ENCODE results near the gene NCOA5. TPM values are rescaled to one million over a fixed set of nuclear protein-coding genes. Genes with fewer than 3 reads are reported as not detected.

Gene NCOA5
- total RNA-seq, 1 donor from 2014 or later = 42.9 TPM

- TF ChIP-seq CTCF (IDR thresholded peaks at IDR 0.05; ENCODE audit: partially characterized antibody, unreplicated experiment) = no peak
- peaks cover 30% of the 10 kb centered on the region for H3K27me3 Mint-ChIP-seq (ENCODE audit: unreplicated experiment)
- H3K36me3 Mint-ChIP-seq (ENCODE audit: unreplicated experiment) = peaks cover 5% of the 10 kb centered on the region
- peaks cover 2% of the 10 kb centered on the region for H3K9me3 Mint-ChIP-seq (ENCODE audit: unreplicated experiment)
- no peak overlapping the region for H3K27ac Mint-ChIP-seq (ENCODE audit: unreplicated experiment)
- peak overlapping the region; percentile 34 for H3K4me3 Mint-ChIP-seq (ENCODE audit: unreplicated experiment)
- peaks cover 4% of the 10 kb centered on the region for H3K4me1 Mint-ChIP-seq (ENCODE audit: low read depth, unreplicated experiment)
- DNase-seq = no peak
Measured at GRCh38 chr20:46031014-46031569, 58.7 kb downstream of the NCOA5 start.

DNA sequence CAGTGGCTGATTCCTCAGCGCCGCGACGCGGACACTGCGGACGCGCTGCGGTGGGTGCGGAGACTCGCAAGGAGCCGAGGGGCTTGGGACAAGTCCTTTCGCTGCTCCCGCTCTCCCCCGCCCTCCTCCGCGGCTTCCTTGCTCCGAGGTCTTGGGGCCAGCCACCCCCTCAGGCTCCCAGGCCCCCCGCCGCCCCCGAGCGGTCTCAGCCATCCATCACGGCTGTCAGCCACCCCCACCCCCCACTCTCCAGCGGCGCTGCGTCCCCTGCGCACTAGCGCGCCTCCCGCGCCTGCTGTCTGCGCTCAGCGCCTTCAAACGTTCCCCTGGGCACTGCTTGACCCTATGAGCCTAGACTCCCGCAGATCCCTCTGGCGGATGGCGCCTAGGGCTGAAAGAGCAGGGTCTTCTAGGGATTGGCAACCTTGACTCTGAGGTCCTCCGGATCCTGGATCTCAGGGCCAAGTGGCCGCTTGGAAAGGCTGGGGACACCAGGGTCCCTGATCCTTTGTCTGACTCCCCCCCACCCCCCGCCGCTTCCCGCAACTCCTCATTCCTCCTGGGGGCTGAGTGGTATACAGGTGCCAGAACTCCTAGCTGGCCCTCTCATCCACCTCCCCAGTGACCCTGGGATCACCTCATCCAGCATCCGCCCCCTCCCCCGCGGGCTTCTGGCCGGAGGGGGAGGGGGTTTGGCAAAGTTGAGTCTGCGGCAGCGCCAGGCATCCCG lies 59.3 kb downstream of the NCOA5 start:
- Mint-ChIP-seq H3K4me3 (ENCODE audit: unreplicated experiment) (no peak overlapping the region), H3K27ac (ENCODE audit: unreplicated experiment) (no peak overlapping the region), H3K36me3 (ENCODE audit: unreplicated experiment) (peaks cover 5% of the 10 kb centered on the region), H3K4me1 (ENCODE audit: low read depth, unreplicated experiment) (peaks cover 7% of the 10 kb centered on the region), H3K27me3 (ENCODE audit: unreplicated experiment) (peaks cover 33% of the 10 kb centered on the region), H3K9me3 (ENCODE audit: unreplicated experiment) (peaks cover 2% of the 10 kb centered on the region)
- no peak for DNase-seq
- no peak for TF ChIP-seq CTCF (IDR thresholded peaks at IDR 0.05; ENCODE audit: partially characterized antibody, unreplicated experiment)

DNA sequence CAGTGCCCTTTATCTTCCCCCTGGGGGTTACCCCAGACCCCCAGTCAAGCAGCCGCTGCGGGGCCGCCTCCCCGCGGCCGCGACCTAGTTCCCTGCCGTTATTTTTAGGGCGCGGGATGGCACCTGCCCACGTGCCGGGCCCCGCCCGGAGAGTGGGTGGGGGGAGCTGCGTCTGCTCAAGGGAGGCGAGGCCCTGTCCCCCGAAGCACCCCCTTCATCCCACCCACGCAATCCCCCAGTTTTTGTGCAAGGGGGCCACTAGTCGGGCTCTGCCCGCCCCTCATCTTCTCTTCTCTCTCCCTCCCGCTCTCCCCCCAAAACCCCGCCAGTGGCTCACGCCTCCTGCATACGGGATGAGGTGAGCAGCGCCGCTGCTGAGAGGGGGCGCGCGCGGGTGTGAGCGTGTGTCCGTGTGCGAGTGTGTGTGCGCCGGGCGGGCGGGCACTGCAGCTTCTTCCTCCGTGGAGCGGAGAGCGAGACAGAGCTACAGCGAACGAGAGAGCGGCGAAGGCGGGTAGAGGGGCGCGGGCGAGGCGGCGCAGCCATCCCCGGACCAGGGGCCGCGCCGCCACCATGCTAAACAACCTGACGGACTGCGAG lies 60.9 kb downstream of the NCOA5 start, which contains the start of gene SLC12A5:
Gene SLC12A5, plus strand, starts transcription at position 444 of the 600 bp plus-strand sequence. Its CDS starts 130 bp downstream, at position 574.
- H3K9me3 Mint-ChIP-seq (ENCODE audit: unreplicated experiment) = peaks cover 4% of the 10 kb centered on the region
- DNase-seq = no peak
- peaks cover 10% of the 10 kb centered on the region for H3K4me1 Mint-ChIP-seq (ENCODE audit: low read depth, unreplicated experiment)
- TF ChIP-seq CTCF (IDR thresholded peaks at IDR 0.05; ENCODE audit: partially characterized antibody, unreplicated experiment) = no peak
- H3K27me3 Mint-ChIP-seq (ENCODE audit: unreplicated experiment) = peaks cover 30% of the 10 kb centered on the region
- H3K27ac Mint-ChIP-seq (ENCODE audit: unreplicated experiment) = no peak within 1 kb of the TSS
- H3K4me3 Mint-ChIP-seq (ENCODE audit: unreplicated experiment) = peak within 1 kb of the TSS; percentile 59
- peaks cover 5% of the 10 kb centered on the region for H3K36me3 Mint-ChIP-seq (ENCODE audit: unreplicated experiment)

DNA sequence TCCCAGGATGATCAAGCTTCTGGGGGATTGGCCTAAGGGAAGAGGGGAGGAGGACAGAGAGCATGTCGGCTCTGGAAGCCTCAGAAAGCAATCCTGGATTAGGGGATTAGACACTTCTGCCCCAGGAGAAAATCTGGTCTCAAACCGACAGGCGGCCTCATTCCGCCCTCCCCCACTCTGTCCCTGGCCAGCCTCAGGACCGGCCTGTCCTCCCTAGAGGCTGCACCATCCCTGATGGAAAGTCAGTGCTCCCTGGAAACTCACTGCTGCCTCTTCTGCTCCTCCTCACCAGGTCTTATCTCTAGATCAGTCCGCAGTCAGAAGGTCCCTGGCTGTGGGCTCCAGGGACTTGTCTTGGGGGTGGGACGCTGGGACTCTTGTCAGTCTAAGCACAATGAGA lies 61.7 kb downstream of the NCOA5 start:
- peaks cover 14% of the 10 kb centered on the region for H3K4me1 Mint-ChIP-seq (ENCODE audit: low read depth, unreplicated experiment)
- peaks cover 29% of the 10 kb centered on the region for H3K27me3 Mint-ChIP-seq (ENCODE audit: unreplicated experiment)
- TF ChIP-seq CTCF (IDR thresholded peaks at IDR 0.05; ENCODE audit: partially characterized antibody, unreplicated experiment) = no peak
- no peak overlapping the region for H3K4me3 Mint-ChIP-seq (ENCODE audit: unreplicated experiment)
- no peaks in the 10 kb centered on the region for H3K36me3 Mint-ChIP-seq (ENCODE audit: unreplicated experiment)
- H3K9me3 Mint-ChIP-seq (ENCODE audit: unreplicated experiment) = peaks cover 5% of the 10 kb centered on the region
- DNase-seq = no peak
- H3K27ac Mint-ChIP-seq (ENCODE audit: unreplicated experiment) = no peak overlapping the region
